Mononuclear cell (primary cell): ENCODE measurements around the gene SIN3A. TPM values are rescaled to one million over a fixed set of nuclear protein-coding genes. Genes with fewer than 3 reads are reported as not detected.
"Not testable (repeated sequence)": the region's sequence is repeated elsewhere in the genome, so short reads cannot be mapped to it uniquely, and the experiment has no call there.

Source experiments
- H3K27me3 ChIP-seq: 2 replicates; pipeline ENCODE4 v1.6.0; 2011; ENCODE audit warnings: low read length, control low read depth; ENCODE audit not compliant: insufficient read depth
- H3K4me1 ChIP-seq: 2 replicates; pipeline ENCODE4 v1.5.1; 2011; ENCODE audit warnings: mild to moderate bottlenecking, low read length, control low read depth; ENCODE audit not compliant: insufficient read depth
- H3K4me3 ChIP-seq: 2 replicates; pipeline ENCODE4 v1.5.1; 2011; ENCODE audit warnings: mild to moderate bottlenecking, low read length, moderate library complexity
- H3K9me3 ChIP-seq: 2 replicates; pipeline ENCODE4 v1.5.1; 2011; ENCODE audit warnings: low read depth, mild to moderate bottlenecking, control low read depth, low read length
- total RNA-seq: library from RNA; depleted of rRNA; stranded (reverse); fragments of >200 nt; gene quantifications from one replicate; pipeline ENCODE4 v1.2.3, GENCODE V29; 2012

The SIN3A gene
- total RNA-seq, 1 donor: 100 TPM

- Histone ChIP-seq H3K4me1 (peaks cover 45% of the 10 kb centered on the region), H3K9me3 (no peaks in the 10 kb centered on the region), H3K27me3 (no peaks in the 10 kb centered on the region), H3K4me3 (peak overlapping the region; percentile 60)
Observed at GRCh38 chr15:75453703-75454470, 2.4 kb upstream of the SIN3A start.

- no peaks in the 10 kb centered on the region for H3K27me3 ChIP-seq
- H3K4me1 ChIP-seq: peaks cover 51% of the 10 kb centered on the region
- H3K9me3 ChIP-seq: no peaks in the 10 kb centered on the region
- H3K4me3 ChIP-seq: peak overlapping the region; percentile 60
Observed at GRCh38 chr15:75452865-75453702, 1.6 kb upstream of the SIN3A start.

GRCh38 chr15:75452364-75452864 is 924 bp upstream of the SIN3A start:
- Histone ChIP-seq H3K4me1 (peaks cover 58% of the 10 kb centered on the region), H3K9me3 (no peaks in the 10 kb centered on the region), H3K4me3 (peak overlapping the region; percentile 60), H3K27me3 (no peaks in the 10 kb centered on the region)

GRCh38 chr15:75451202-75451673 is 252 bp downstream of the SIN3A start:
- peak overlapping the region; percentile 67 for H3K4me3 ChIP-seq
- H3K9me3 ChIP-seq: no peaks in the 10 kb centered on the region
- H3K27me3 ChIP-seq: no peaks in the 10 kb centered on the region
- H3K4me1 ChIP-seq: peaks cover 63% of the 10 kb centered on the region

- H3K27me3 ChIP-seq: no peaks in the 10 kb centered on the region
- no peaks in the 10 kb centered on the region for H3K9me3 ChIP-seq
- H3K4me1 ChIP-seq: peaks cover 66% of the 10 kb centered on the region
- peak overlapping the region; percentile 67 for H3K4me3 ChIP-seq
Observed at GRCh38 chr15:75450307-75451201, 936 bp downstream of the SIN3A start.

GRCh38 chr15:75449585-75450306 is 1.7 kb downstream of the SIN3A start:
- Histone ChIP-seq H3K4me1 (peaks cover 74% of the 10 kb centered on the region), H3K9me3 (no peaks in the 10 kb centered on the region)

GRCh38 chr15:75448171-75448570 is 3.3 kb downstream of the SIN3A start:
- not testable (repeated sequence) for H3K27me3 ChIP-seq, H3K4me3 ChIP-seq, H3K9me3 ChIP-seq
- H3K4me1 ChIP-seq: peaks cover 80% of the 10 kb centered on the region

More at GRCh38 chr15:75449585-75450306, 1.7 kb downstream of the SIN3A start:
- H3K27me3 ChIP-seq: no peaks in the 10 kb centered on the region
- H3K4me3 ChIP-seq: peak overlapping the region; percentile 67

- Histone ChIP-seq H3K27me3 (no peaks in the 10 kb centered on the region), H3K4me1 (peaks cover 69% of the 10 kb centered on the region), H3K9me3 (no peaks in the 10 kb centered on the region), H3K4me3 (no peak overlapping the region)
Observed at GRCh38 chr15:75446151-75446550, 5.3 kb downstream of the SIN3A start.

GRCh38 chr15:75445324-75445723 is 6.2 kb downstream of the SIN3A start:
- peaks cover 66% of the 10 kb centered on the region for H3K4me1 ChIP-seq
- not testable (repeated sequence) for H3K9me3 ChIP-seq, H3K27me3 ChIP-seq, H3K4me3 ChIP-seq

GRCh38 chr15:75443972-75444453 is 7.5 kb downstream of the SIN3A start:
- not testable (repeated sequence) for H3K9me3 ChIP-seq, H3K4me3 ChIP-seq, H3K27me3 ChIP-seq
- peaks cover 53% of the 10 kb centered on the region for H3K4me1 ChIP-seq

- H3K4me3 ChIP-seq: no peak overlapping the region
- no peaks in the 10 kb centered on the region for H3K27me3 ChIP-seq
- no peaks in the 10 kb centered on the region for H3K9me3 ChIP-seq
- peaks cover 10% of the 10 kb centered on the region for H3K4me1 ChIP-seq
Observed at GRCh38 chr15:75437721-75438120, 13.8 kb downstream of the SIN3A start.

GRCh38 chr15:75436881-75437280 is 14.6 kb downstream of the SIN3A start:
- Histone ChIP-seq H3K9me3 (no peaks in the 10 kb centered on the region), H3K27me3 (no peaks in the 10 kb centered on the region), H3K4me3 (no peak overlapping the region), H3K4me1 (peaks cover 10% of the 10 kb centered on the region)

GRCh38 chr15:75431682-75432081 is 19.8 kb downstream of the SIN3A start:
- Histone ChIP-seq H3K4me1 (peaks cover 4% of the 10 kb centered on the region), H3K4me3 (no peak overlapping the region), H3K9me3 (no peaks in the 10 kb centered on the region), H3K27me3 (no peaks in the 10 kb centered on the region)

- no peaks in the 10 kb centered on the region for H3K9me3 ChIP-seq
- H3K4me3 ChIP-seq: no peak overlapping the region
- no peaks in the 10 kb centered on the region for H3K27me3 ChIP-seq
- peaks cover 4% of the 10 kb centered on the region for H3K4me1 ChIP-seq
Observed at GRCh38 chr15:75431270-75431669, 20.2 kb downstream of the SIN3A start.
